Ishikawa (cell line): ENCODE measurements around the gene NEURL1.

Source experiments
- CEBPB ChIP-seq: IDR thresholded peaks from 2 replicates; pipeline ENCODE4 v1.6.1; 2012
- CREB1 ChIP-seq: IDR thresholded peaks from 2 replicates; pipeline ENCODE4 v1.6.1; 2012; ENCODE audit warnings: low read depth
- EGR1 ChIP-seq: IDR thresholded peaks from 2 replicates; pipeline ENCODE4 v1.6.1; 2012
- EP300 ChIP-seq: IDR thresholded peaks from 2 replicates; pipeline ENCODE4 v1.6.1; 2012; ENCODE audit warnings: borderline replicate concordance
- FOXM1 ChIP-seq: IDR thresholded peaks from 2 replicates; pipeline ENCODE4 v1.6.1; 2012; ENCODE audit warnings: low read depth, borderline replicate concordance
- NFIC ChIP-seq: IDR thresholded peaks from 2 replicates; pipeline ENCODE4 v1.6.1; 2012
- RAD21 ChIP-seq: IDR thresholded peaks from 2 replicates; pipeline ENCODE4 v1.6.1; 2012; ENCODE audit warnings: low read depth
- REST ChIP-seq: IDR thresholded peaks from 2 replicates; pipeline ENCODE4 v1.6.1; 2012; ENCODE audit warnings: low read depth, mild to moderate bottlenecking
- TAF1 ChIP-seq: IDR thresholded peaks from 2 replicates; pipeline ENCODE4 v1.6.1; 2012; ENCODE audit warnings: low read depth, mild to moderate bottlenecking
- TCF12 ChIP-seq: IDR thresholded peaks from 2 replicates; pipeline ENCODE4 v1.6.1; 2012; ENCODE audit warnings: low read depth
- TEAD4 ChIP-seq: IDR thresholded peaks from 2 replicates; pipeline ENCODE4 v1.6.1; 2012
- YY1 ChIP-seq: IDR thresholded peaks from 2 replicates; pipeline ENCODE4 v1.6.1; 2012; ENCODE audit warnings: low read depth
- ZBTB7A ChIP-seq: IDR thresholded peaks from 2 replicates; pipeline ENCODE4 v1.6.1; 2012; ENCODE audit warnings: low read depth
- TF ChIP-seq, protein P1 (sequence below): IDR thresholded peaks from 2 replicates; pipeline ENCODE4 v1.6.1; 2012
- TF ChIP-seq, protein P2 (sequence below): IDR thresholded peaks from 2 replicates; pipeline ENCODE4 v1.6.1; 2012

NEURL1 gene

DNA sequence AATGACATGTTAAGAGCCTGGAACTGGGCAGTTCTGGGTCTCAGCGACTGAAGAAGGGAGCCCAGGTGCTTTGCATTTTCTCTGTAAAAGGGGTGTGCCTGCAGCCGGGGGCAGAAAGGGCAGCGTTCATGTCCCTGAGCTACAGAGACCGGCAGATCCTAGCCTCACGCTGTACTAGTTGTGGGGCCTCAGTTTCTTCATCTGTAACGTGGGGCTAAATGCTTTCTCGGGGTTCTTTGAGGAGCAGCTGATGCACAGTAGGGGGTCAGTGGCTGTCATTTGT, 79.6 kb downstream of the NEURL1 start:
- TF ChIP-seq RAD21: no peak
- TF ChIP-seq REST: no peak
- TF ChIP-seq EP300: no peak
- no peak for TF ChIP-seq NFIC
- no peak for TF ChIP-seq CEBPB
- TF ChIP-seq, protein P1, sequence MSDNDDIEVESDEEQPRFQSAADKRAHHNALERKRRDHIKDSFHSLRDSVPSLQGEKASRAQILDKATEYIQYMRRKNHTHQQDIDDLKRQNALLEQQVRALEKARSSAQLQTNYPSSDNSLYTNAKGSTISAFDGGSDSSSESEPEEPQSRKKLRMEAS: no peak
- TF ChIP-seq CREB1: no peak
- TF ChIP-seq YY1: no peak
- no peak for TF ChIP-seq ZBTB7A
- no peak for TF ChIP-seq TAF1
- no peak for TF ChIP-seq EGR1
- no peak for TF ChIP-seq TCF12
- TF ChIP-seq, protein P2, sequence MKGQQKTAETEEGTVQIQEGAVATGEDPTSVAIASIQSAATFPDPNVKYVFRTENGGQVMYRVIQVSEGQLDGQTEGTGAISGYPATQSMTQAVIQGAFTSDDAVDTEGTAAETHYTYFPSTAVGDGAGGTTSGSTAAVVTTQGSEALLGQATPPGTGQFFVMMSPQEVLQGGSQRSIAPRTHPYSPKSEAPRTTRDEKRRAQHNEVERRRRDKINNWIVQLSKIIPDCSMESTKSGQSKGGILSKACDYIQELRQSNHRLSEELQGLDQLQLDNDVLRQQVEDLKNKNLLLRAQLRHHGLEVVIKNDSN: no peak
- no peak for TF ChIP-seq FOXM1
- no peak for TF ChIP-seq TEAD4

- TF ChIP-seq, protein P2: no peak
- TF ChIP-seq, protein P1: no peak
- TF ChIP-seq NFIC: no peak
- TF ChIP-seq CREB1: no peak
- no peak for TF ChIP-seq ZBTB7A
- no peak for TF ChIP-seq FOXM1
- no peak for TF ChIP-seq EP300
- no peak for TF ChIP-seq EGR1
- no peak for TF ChIP-seq TCF12
- TF ChIP-seq YY1: no peak
- no peak for TF ChIP-seq RAD21
- TF ChIP-seq REST: no peak
- no peak for TF ChIP-seq TAF1
- no peak for TF ChIP-seq CEBPB
These were observed 80.9 kb downstream of the NEURL1 start for GRCh38 chr10:103574097-103575061.

DNA sequence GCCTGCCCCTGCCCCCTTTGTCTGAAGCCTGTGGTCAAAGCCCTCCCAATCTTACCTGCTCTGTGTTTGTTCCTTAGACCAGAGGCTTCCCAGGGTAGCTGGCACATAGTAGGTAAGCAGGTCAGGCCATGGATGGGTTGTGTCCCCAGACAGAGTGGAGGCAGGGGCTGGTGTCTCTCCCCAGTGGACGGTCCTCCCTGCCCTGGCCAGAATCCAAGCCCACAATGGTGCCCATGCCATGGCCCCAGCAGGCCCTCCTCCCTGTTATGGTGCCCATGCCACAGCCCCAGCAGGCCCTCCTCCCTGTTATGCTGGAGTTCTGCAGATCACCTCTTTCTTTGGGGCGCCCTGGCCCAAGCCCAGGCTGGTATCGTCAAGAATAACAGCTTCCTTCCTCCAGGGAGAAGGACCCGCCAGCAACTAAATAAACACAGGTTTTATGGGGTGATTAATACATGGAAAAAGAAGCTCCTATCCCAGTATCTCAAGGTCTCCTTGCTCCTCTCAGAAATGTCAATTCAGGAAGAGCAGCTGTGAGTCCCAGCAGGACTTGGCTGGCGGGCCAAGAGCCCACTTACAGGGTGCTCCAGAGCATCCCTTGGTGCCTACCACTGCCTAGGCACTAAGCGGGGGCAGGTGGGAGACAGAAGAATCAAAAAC, 82.0 kb downstream of the NEURL1 start:
- TF ChIP-seq CEBPB (no peak), ZBTB7A (no peak), YY1 (no peak), TEAD4 (no peak), EP300 (no peak)
- TF ChIP-seq, protein P2: no peak

DNA sequence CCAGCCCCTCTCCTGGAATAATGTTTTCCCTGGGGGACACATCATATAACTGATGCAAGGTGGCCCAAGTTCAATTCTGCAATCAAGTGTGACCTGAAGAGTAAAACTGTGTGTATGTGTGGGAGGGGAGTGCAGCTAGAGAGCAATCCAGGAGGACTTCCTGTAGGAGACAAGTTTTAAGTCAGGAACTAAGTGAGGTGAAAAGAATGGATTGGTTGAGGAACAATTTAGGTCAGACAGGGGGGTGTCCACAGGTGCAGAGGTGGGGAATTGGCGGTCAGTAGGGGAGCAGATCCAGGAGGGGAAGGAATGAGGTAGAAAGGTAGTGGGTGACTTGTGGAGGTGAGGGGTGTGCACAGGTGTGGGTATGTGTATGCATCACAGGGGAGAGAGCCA, 82.6 kb downstream of the NEURL1 start:
- TF ChIP-seq, protein P1: no peak
- TF ChIP-seq EP300 (no peak), YY1 (no peak), RAD21 (no peak), REST (no peak), CREB1 (no peak), TCF12 (no peak), CEBPB (no peak), NFIC (no peak), FOXM1 (no peak), TAF1 (no peak)
- TF ChIP-seq, protein P2: no peak
